B cell (primary cell): Measurements from ENCODE around the gene IL1R2.

ENCODE experiments used
- EZH2 ChIP-seq: IDR thresholded peaks from 2 replicates; pipeline ENCODE4 v1.6.1; 2012; ENCODE audit warnings: borderline replicate concordance, low read depth, mild to moderate bottlenecking, moderate library complexity, low read length; ENCODE audit not compliant: insufficient read depth, poor library complexity, severe bottlenecking
- TF ChIP-seq, protein P1 (sequence below): fragments of 200-600 bp; IDR thresholded peaks from one replicate; pipeline ENCODE4 v1.8.0; 2022; ENCODE audit warnings: antibody characterized with exemption, mild to moderate bottlenecking

DNA sequence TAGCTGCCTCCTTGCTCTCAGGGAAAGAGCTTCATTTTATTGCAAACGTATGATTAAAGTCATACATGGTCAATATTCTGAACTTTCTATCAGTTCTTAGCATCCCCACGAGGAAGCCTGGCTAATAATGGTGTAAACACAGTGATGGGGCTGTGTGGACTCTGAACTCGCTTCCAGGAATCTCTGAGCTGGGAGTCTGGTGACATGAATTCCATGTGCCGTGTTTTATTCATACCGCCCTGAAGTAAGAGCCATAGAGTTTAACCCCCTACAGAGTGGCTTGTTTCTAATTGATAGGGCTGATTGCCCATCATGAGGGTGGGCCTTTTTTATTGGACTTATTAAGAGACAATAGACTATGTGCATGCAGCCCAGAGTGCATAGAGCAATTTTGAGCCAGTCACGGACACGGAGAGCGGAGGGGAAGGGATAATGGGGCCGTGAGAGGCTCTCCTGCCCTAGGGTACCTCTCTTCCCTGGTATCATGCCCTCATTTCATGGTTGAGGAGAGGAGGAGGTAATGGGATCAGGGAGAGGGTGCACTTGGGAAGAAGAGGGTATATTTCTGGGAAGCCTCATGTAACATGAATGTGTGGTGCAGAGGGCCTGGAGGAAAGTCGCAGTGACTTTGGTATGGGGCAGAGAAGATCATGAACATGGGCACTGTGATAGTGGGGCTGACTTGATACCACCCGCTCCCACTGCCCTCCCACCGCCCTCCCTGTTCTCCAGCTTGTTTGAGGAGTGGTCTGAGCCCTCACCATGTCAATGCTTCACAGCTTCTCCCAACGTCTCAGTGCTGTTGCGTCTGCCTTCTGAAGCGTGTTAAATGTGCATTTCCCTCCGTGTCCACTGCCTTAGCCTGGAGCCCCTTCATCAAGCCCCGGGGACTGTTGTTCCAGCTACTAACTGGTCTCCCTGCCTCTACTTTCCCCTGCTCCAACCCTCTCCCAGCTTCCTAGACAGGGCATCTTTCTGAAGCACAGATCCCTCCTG, 73.2 kb downstream of the IL1R2 start:
- TF ChIP-seq, protein P1, sequence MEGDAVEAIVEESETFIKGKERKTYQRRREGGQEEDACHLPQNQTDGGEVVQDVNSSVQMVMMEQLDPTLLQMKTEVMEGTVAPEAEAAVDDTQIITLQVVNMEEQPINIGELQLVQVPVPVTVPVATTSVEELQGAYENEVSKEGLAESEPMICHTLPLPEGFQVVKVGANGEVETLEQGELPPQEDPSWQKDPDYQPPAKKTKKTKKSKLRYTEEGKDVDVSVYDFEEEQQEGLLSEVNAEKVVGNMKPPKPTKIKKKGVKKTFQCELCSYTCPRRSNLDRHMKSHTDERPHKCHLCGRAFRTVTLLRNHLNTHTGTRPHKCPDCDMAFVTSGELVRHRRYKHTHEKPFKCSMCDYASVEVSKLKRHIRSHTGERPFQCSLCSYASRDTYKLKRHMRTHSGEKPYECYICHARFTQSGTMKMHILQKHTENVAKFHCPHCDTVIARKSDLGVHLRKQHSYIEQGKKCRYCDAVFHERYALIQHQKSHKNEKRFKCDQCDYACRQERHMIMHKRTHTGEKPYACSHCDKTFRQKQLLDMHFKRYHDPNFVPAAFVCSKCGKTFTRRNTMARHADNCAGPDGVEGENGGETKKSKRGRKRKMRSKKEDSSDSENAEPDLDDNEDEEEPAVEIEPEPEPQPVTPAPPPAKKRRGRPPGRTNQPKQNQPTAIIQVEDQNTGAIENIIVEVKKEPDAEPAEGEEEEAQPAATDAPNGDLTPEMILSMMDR: no peak
- TF ChIP-seq EZH2: no peak
